Uterus (tissue), 2 donors: ENCODE results near the gene CR1L.
"Not testable (repeated sequence)": the region's sequence is repeated elsewhere in the genome, so short reads cannot be mapped to it uniquely, and the experiment has no call there.

Experiments
- CTCF ChIP-seq, 4 experiments: fragments of 200-600 bp in 2 of 4; fragments of 450-650 bp in 2 of 4; sonication (generic) in 2 of 4; IDR thresholded peaks; one replicate each; pipeline ENCODE4 v1.5.1; 2016 to 2019; ENCODE audit warnings: antibody characterized with exemption in 4 of 4, mild to moderate bottlenecking in 2 of 4, moderate library complexity in 1 of 4
- POLR2A ChIP-seq, 2 donors: fragments of 450-650 bp; IDR thresholded peaks; one replicate each; pipeline ENCODE4 v1.6.1; 2016; ENCODE audit warnings: antibody characterized with exemption in 2 of 2, mild to moderate bottlenecking in 1 of 2, moderate library complexity in 1 of 2

GRCh38 chr1:207751463-207751789, 106.5 kb downstream of the CR1L start:
- not testable (repeated sequence) for TF ChIP-seq CTCF, POLR2A (IDR thresholded peaks at IDR 0.05)
